ENCODE data around the gene THY1.
"Not testable (repeated sequence)": the region's sequence is repeated elsewhere in the genome, so short reads cannot be mapped to it uniquely, and the experiment has no call there.

Gene THY1

GRCh38 chr11:119438599-119438998, 15.6 kb upstream of the THY1 start:
- Histone ChIP-seq H4K20me1 (ENCODE audit: insufficient read depth, low read length) (no peaks in the 10 kb centered on the region), H3K27me3 (replicated peaks; ENCODE audit: insufficient read depth, low read length) (no peaks in the 10 kb centered on the region), H3K4me2 (ENCODE audit: low read depth, low read length) (no peak overlapping the region), H3K79me2 (ENCODE audit: low read length) (no peaks in the 10 kb centered on the region), H3K9ac (ENCODE audit: low read length) (no peak overlapping the region), H3K36me3 (replicated peaks; ENCODE audit: insufficient read depth, low read length) (no peaks in the 10 kb centered on the region), H3K4me1 (ENCODE audit: low read length) (no peaks in the 10 kb centered on the region; the same call in 1 of the 2 replicates), H2AFZ (ENCODE audit: low read length) (no peak overlapping the region), H3K9me3 (replicated peaks; ENCODE audit: insufficient read depth, low read length) (no peaks in the 10 kb centered on the region), H3K9me2 (replicated peaks; ENCODE audit: insufficient read depth, low read length) (no peaks in the 10 kb centered on the region), H3F3A (ENCODE audit: insufficient read depth, low read length) (no peaks in the 10 kb centered on the region), H3K4me3 (ENCODE audit: low read length) (no peak overlapping the region), H3K27ac (ENCODE audit: low read length) (no peak overlapping the region)
- no peak for DNase-seq
- no peak for TF ChIP-seq CTCF (IDR thresholded peaks at IDR 0.05; ENCODE audit: low read length)
- no peak for TF ChIP-seq EZH2 (optimal IDR thresholded peaks at IDR 0.05; ENCODE audit: low read depth, low read length)
- TF ChIP-seq EZH2phosphoT487 (IDR thresholded peaks at IDR 0.05; ENCODE audit: low read length): no peak

GRCh38 chr11:119437521-119437920, 14.5 kb upstream of the THY1 start:
- not testable (repeated sequence) for H4K20me1 ChIP-seq (ENCODE audit: insufficient read depth, low read length); H3K27me3 ChIP-seq (replicated peaks; ENCODE audit: insufficient read depth, low read length); H3K27ac ChIP-seq (ENCODE audit: low read length); DNase-seq; H3F3A ChIP-seq (ENCODE audit: insufficient read depth, low read length); H3K36me3 ChIP-seq (replicated peaks; ENCODE audit: insufficient read depth, low read length); H3K9ac ChIP-seq (ENCODE audit: low read length); H3K9me3 ChIP-seq (replicated peaks; ENCODE audit: insufficient read depth, low read length); H3K4me2 ChIP-seq (ENCODE audit: low read depth, low read length); H3K9me2 ChIP-seq (replicated peaks; ENCODE audit: insufficient read depth, low read length); H3K79me2 ChIP-seq (ENCODE audit: low read length); H3K4me3 ChIP-seq (ENCODE audit: low read length); H3K4me1 ChIP-seq (ENCODE audit: low read length); H2AFZ ChIP-seq (ENCODE audit: low read length)

- DNase-seq: no peak
- Histone ChIP-seq H3F3A (ENCODE audit: insufficient read depth, low read length) (no peaks in the 10 kb centered on the region), H3K27ac (ENCODE audit: low read length) (no peak overlapping the region), H3K36me3 (replicated peaks; ENCODE audit: insufficient read depth, low read length) (no peaks in the 10 kb centered on the region), H3K4me1 (ENCODE audit: low read length) (no peaks in the 10 kb centered on the region; the same call in 1 of the 2 replicates), H3K9me3 (replicated peaks; ENCODE audit: insufficient read depth, low read length) (no peaks in the 10 kb centered on the region), H3K27me3 (replicated peaks; ENCODE audit: insufficient read depth, low read length) (no peaks in the 10 kb centered on the region), H3K79me2 (ENCODE audit: low read length) (no peaks in the 10 kb centered on the region), H4K20me1 (ENCODE audit: insufficient read depth, low read length) (no peaks in the 10 kb centered on the region), H3K4me3 (ENCODE audit: low read length) (no peak overlapping the region), H2AFZ (ENCODE audit: low read length) (no peak overlapping the region), H3K9ac (ENCODE audit: low read length) (no peak overlapping the region), H3K4me2 (ENCODE audit: low read depth, low read length) (no peak overlapping the region), H3K9me2 (replicated peaks; ENCODE audit: insufficient read depth, low read length) (no peaks in the 10 kb centered on the region)
- no peak for TF ChIP-seq CTCF (IDR thresholded peaks at IDR 0.05; ENCODE audit: low read length)
These were observed 13.7 kb upstream of the THY1 start for GRCh38 chr11:119436711-119437110.

GRCh38 chr11:119436093-119436492, 13.1 kb upstream of the THY1 start:
- Histone ChIP-seq H3K36me3 (replicated peaks; ENCODE audit: insufficient read depth, low read length) (no peaks in the 10 kb centered on the region), H3K4me1 (ENCODE audit: low read length) (no peaks in the 10 kb centered on the region; the same call in 1 of the 2 replicates), H4K20me1 (ENCODE audit: insufficient read depth, low read length) (no peaks in the 10 kb centered on the region), H3K4me3 (ENCODE audit: low read length) (no peak overlapping the region), H3F3A (ENCODE audit: insufficient read depth, low read length) (no peaks in the 10 kb centered on the region), H3K27ac (ENCODE audit: low read length) (no peak overlapping the region), H3K4me2 (ENCODE audit: low read depth, low read length) (no peak overlapping the region), H3K9ac (ENCODE audit: low read length) (no peak overlapping the region), H3K9me2 (replicated peaks; ENCODE audit: insufficient read depth, low read length) (no peaks in the 10 kb centered on the region), H3K27me3 (replicated peaks; ENCODE audit: insufficient read depth, low read length) (no peaks in the 10 kb centered on the region), H3K79me2 (ENCODE audit: low read length) (no peaks in the 10 kb centered on the region), H2AFZ (ENCODE audit: low read length) (no peak overlapping the region), H3K9me3 (replicated peaks; ENCODE audit: insufficient read depth, low read length) (no peaks in the 10 kb centered on the region)
- DNase-seq: no peak
- no peak for TF ChIP-seq EZH2phosphoT487 (IDR thresholded peaks at IDR 0.05; ENCODE audit: low read length)
- no peak for TF ChIP-seq CTCF (IDR thresholded peaks at IDR 0.05; ENCODE audit: low read length)
- TF ChIP-seq EZH2 (optimal IDR thresholded peaks at IDR 0.05; ENCODE audit: low read depth, low read length): no peak

Data from MM.1S (cell line).